Measurements from ENCODE around the gene ZNRF1. TPM values are rescaled to one million over a fixed set of nuclear protein-coding genes. Genes with fewer than 3 reads are reported as not detected.

The ZNRF1 gene
- total and polyA plus RNA-seq, 2 of the 8 experiments (the other 6 are each of a cell fraction or from before 2014, with no cell fraction given): 33.5 to 52.9 TPM

DNA sequence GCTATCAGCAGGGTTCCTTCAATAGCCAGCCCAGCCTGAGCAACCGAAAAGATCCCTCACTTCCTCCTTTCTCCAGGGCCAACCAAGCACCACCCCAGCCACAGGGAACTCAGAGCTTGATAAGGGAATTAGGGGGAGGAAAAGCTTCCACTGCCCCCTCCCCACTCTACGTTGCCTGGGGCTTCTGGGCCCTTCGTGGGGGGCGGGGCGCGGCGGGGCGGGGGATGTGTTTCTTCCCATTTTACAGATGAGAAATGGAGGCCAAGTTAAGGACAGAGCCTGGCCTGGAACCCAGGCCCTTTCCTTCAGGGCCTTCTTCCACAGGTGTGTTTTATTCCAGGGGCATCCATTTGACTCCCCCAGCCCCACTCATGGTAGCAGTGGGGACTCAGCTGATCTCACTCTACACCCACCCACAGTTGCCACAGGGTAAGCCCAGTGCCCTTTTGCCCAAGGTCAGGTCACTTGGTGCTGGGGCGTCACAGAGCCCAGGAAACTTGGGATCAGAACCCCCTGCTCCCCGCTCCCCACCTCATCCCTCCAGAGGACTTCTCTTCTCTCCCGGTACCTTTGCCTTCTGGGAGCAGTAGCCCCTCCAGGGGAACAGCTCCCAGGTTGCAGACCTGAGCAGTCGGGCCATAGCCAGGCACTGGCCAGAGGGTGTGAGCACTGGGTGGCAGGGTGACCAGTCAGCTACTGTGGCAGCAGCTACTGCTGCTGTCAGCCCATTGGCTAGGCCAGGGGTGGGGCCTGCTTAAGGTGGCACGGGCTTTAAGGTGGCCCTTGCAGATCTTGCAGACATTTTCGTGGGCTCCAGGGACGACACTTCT, 117.5 kb downstream of the ZNRF1 start, which contains the start of gene LDHD (continued):
- TF ChIP-seq KDM1A (IDR thresholded peaks at IDR 0.05; ENCODE audit: borderline replicate concordance, low read length) (peak; percentile 86), SP2 (IDR thresholded peaks at IDR 0.05; ENCODE audit: low read length) (no peak), POLR2AphosphoS5 (IDR thresholded peaks at IDR 0.05; ENCODE audit: low read depth, low read length) (peak; percentile 75), EZH2 (IDR thresholded peaks at IDR 0.05; ENCODE audit: low read depth, low read length, severe bottlenecking) (no peak)

All from H1 (cell line).